SK-N-SH treated with all-trans-retinoic acid at 6 μM for 48 hours (cell line): ENCODE data around the gene ENOPH1.

ENCODE experiments used
- ATAC-seq: fragments of 200-7000 bp; cut with Tn5 transposase; 3 replicates; pipeline ENCODE4 v1.9.1; 2020; ENCODE audit warnings: mild to moderate bottlenecking, moderate library complexity
- ARNTL ChIP-seq: fragments of 450-650 bp; formaldehyde crosslinking; IDR thresholded peaks from 2 replicates; pipeline ENCODE4 v1.5.0; 2020; ENCODE audit warnings: low read depth, mild to moderate bottlenecking, moderate library complexity, borderline replicate concordance
- BACH2 ChIP-seq: fragments of 250-450 bp; sonication (Bioruptor Pico); IDR thresholded peaks from 2 replicates; pipeline ENCODE4 v1.9.0; 2021; ENCODE audit warnings: mild to moderate bottlenecking, borderline replicate concordance
- CSDC2 ChIP-seq: fragments of 250-450 bp; sonication (Bioruptor Pico); IDR thresholded peaks from 2 replicates; pipeline ENCODE4 v1.5.0; 2020; ENCODE audit warnings: mild to moderate bottlenecking, moderate library complexity
- ESRRG ChIP-seq: fragments of 250-450 bp; sonication (Bioruptor Pico); IDR thresholded peaks from 2 replicates; pipeline ENCODE4 v1.6.1; 2021; ENCODE audit warnings: mild to moderate bottlenecking
- GLIS3 ChIP-seq: fragments of 250-450 bp; sonication (Bioruptor Pico); IDR thresholded peaks from 2 replicates; pipeline ENCODE4 v1.5.0; 2020; ENCODE audit warnings: mild to moderate bottlenecking, moderate library complexity
- ISL1 ChIP-seq: fragments of 250-450 bp; sonication (Bioruptor Pico); IDR thresholded peaks from 2 replicates; pipeline ENCODE4 v2.1.2; 2022; ENCODE audit warnings: mild to moderate bottlenecking, moderate library complexity
- RARB ChIP-seq: fragments of 250-450 bp; sonication (Bioruptor Pico); IDR thresholded peaks from 2 replicates; pipeline ENCODE4 v1.8.0; 2021; ENCODE audit warnings: mild to moderate bottlenecking, moderate library complexity
- SNAI2 ChIP-seq: fragments of 250-450 bp; sonication (Bioruptor Pico); IDR thresholded peaks from 2 replicates; pipeline ENCODE4 v1.5.0; 2020; ENCODE audit warnings: mild to moderate bottlenecking, moderate library complexity
- TOX ChIP-seq: fragments of 250-450 bp; sonication (Bioruptor Pico); IDR thresholded peaks from 2 replicates; pipeline ENCODE4 v1.8.0; 2021; ENCODE audit warnings: mild to moderate bottlenecking, moderate library complexity, borderline replicate concordance
- ZFP30 ChIP-seq: fragments of 450-650 bp; formaldehyde crosslinking; IDR thresholded peaks from 2 replicates; pipeline ENCODE4 v1.5.0; 2022; ENCODE audit warnings: mild to moderate bottlenecking, moderate library complexity
- ZNF70 ChIP-seq: fragments of 450-650 bp; formaldehyde crosslinking; IDR thresholded peaks from 2 replicates; pipeline ENCODE4 v1.5.0; 2020; ENCODE audit warnings: mild to moderate bottlenecking, moderate library complexity
- ZNF8 ChIP-seq: fragments of 450-650 bp; formaldehyde crosslinking; IDR thresholded peaks from 2 replicates; pipeline ENCODE4 v1.5.0; 2020; ENCODE audit warnings: mild to moderate bottlenecking, moderate library complexity
- TF ChIP-seq, protein P1 (sequence below): fragments of 250-450 bp; sonication (Bioruptor Pico); IDR thresholded peaks from 2 replicates; pipeline ENCODE4 v1.5.1; 2021; ENCODE audit warnings: mild to moderate bottlenecking, moderate library complexity
- TF ChIP-seq, protein P2 (sequence below): fragments of 250-450 bp; sonication (Bioruptor Pico); IDR thresholded peaks from 2 replicates; pipeline ENCODE4 v1.5.1; 2020; ENCODE audit warnings: low read depth, mild to moderate bottlenecking, moderate library complexity
- TF ChIP-seq, protein P3 (sequence below): fragments of 250-450 bp; sonication (Bioruptor Pico); IDR thresholded peaks from 2 replicates; pipeline ENCODE4 v1.8.0; 2020; ENCODE audit warnings: mild to moderate bottlenecking, moderate library complexity, borderline replicate concordance
- TF ChIP-seq, protein P4 (sequence below): fragments of 250-450 bp; sonication (Bioruptor Pico); IDR thresholded peaks from 2 replicates; pipeline ENCODE4 v1.5.0; 2020; ENCODE audit warnings: mild to moderate bottlenecking, moderate library complexity

The ENOPH1 gene

DNA sequence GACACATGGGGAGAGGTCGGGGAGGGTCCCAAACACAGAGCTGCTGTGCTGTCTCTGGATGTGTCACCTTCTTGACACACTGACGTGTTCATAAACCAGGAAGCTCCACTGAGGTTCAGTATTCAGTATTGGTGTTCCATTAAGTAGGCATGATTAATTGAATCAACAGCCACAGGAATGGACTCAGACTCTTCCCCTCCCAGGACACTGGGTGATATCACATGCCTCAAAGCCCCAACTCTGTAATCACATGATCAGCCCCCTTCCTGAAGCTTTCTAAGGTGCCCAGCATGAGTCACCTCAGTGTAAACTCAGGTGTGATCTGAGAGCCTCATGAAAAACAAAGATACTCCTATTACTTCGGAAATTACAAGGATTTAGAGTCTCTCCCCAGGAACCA lies 35.5 kb upstream of the ENOPH1 start (continued):
- TF ChIP-seq, protein P1, sequence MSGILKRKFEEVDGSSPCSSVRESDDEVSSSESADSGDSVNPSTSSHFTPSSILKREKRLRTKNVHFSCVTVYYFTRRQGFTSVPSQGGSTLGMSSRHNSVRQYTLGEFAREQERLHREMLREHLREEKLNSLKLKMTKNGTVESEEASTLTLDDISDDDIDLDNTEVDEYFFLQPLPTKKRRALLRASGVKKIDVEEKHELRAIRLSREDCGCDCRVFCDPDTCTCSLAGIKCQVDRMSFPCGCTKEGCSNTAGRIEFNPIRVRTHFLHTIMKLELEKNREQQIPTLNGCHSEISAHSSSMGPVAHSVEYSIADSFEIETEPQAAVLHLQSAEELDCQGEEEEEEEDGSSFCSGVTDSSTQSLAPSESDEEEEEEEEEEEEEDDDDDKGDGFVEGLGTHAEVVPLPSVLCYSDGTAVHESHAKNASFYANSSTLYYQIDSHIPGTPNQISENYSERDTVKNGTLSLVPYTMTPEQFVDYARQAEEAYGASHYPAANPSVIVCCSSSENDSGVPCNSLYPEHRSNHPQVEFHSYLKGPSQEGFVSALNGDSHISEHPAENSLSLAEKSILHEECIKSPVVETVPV (CRISPR knock-in tag): no peak
- TF ChIP-seq ARNTL: no peak

DNA sequence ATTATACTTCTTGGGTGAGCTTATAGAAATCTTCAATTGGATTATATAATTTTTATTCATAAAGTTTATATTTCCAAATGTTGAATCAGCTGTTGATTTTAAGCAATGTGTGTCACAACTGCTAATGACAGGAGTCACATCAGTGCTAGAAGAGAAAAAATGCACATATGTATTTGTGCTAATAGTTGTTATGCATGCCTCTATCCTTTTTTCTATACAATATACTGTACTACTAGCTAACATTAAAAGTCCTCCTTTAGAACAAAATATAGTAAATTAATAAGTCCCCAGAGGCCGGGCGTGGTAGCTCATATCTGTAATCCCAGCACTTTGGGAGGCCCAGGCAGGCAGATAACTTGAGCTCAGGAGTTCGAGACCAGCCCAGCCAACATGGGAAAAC lies 32.9 kb upstream of the ENOPH1 start:
- ATAC-seq: no peak
- TF ChIP-seq BACH2 (CRISPR knock-in tag) (no peak), ZNF8 (CRISPR knock-in tag) (no peak), ISL1 (CRISPR knock-in tag) (no peak), TOX (no peak), RARB (CRISPR knock-in tag) (no peak), SNAI2 (CRISPR knock-in tag) (no peak), CSDC2 (CRISPR knock-in tag) (no peak)
- TF ChIP-seq, protein P2, sequence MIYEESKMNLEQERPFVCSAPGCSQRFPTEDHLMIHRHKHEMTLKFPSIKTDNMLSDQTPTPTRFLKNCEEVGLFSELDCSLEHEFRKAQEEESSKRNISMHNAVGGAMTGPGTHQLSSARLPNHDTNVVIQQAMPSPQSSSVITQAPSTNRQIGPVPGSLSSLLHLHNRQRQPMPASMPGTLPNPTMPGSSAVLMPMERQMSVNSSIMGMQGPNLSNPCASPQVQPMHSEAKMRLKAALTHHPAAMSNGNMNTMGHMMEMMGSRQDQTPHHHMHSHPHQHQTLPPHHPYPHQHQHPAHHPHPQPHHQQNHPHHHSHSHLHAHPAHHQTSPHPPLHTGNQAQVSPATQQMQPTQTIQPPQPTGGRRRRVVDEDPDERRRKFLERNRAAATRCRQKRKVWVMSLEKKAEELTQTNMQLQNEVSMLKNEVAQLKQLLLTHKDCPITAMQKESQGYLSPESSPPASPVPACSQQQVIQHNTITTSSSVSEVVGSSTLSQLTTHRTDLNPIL (CRISPR knock-in tag): no peak
- TF ChIP-seq, protein P3, sequence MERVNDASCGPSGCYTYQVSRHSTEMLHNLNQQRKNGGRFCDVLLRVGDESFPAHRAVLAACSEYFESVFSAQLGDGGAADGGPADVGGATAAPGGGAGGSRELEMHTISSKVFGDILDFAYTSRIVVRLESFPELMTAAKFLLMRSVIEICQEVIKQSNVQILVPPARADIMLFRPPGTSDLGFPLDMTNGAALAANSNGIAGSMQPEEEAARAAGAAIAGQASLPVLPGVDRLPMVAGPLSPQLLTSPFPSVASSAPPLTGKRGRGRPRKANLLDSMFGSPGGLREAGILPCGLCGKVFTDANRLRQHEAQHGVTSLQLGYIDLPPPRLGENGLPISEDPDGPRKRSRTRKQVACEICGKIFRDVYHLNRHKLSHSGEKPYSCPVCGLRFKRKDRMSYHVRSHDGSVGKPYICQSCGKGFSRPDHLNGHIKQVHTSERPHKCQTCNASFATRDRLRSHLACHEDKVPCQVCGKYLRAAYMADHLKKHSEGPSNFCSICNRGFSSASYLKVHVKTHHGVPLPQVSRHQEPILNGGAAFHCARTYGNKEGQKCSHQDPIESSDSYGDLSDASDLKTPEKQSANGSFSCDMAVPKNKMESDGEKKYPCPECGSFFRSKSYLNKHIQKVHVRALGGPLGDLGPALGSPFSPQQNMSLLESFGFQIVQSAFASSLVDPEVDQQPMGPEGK (CRISPR knock-in tag): no peak
- TF ChIP-seq, protein P4, sequence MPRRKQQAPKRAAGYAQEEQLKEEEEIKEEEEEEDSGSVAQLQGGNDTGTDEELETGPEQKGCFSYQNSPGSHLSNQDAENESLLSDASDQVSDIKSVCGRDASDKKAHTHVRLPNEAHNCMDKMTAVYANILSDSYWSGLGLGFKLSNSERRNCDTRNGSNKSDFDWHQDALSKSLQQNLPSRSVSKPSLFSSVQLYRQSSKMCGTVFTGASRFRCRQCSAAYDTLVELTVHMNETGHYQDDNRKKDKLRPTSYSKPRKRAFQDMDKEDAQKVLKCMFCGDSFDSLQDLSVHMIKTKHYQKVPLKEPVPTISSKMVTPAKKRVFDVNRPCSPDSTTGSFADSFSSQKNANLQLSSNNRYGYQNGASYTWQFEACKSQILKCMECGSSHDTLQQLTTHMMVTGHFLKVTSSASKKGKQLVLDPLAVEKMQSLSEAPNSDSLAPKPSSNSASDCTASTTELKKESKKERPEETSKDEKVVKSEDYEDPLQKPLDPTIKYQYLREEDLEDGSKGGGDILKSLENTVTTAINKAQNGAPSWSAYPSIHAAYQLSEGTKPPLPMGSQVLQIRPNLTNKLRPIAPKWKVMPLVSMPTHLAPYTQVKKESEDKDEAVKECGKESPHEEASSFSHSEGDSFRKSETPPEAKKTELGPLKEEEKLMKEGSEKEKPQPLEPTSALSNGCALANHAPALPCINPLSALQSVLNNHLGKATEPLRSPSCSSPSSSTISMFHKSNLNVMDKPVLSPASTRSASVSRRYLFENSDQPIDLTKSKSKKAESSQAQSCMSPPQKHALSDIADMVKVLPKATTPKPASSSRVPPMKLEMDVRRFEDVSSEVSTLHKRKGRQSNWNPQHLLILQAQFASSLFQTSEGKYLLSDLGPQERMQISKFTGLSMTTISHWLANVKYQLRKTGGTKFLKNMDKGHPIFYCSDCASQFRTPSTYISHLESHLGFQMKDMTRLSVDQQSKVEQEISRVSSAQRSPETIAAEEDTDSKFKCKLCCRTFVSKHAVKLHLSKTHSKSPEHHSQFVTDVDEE (CRISPR knock-in tag): no peak

DNA sequence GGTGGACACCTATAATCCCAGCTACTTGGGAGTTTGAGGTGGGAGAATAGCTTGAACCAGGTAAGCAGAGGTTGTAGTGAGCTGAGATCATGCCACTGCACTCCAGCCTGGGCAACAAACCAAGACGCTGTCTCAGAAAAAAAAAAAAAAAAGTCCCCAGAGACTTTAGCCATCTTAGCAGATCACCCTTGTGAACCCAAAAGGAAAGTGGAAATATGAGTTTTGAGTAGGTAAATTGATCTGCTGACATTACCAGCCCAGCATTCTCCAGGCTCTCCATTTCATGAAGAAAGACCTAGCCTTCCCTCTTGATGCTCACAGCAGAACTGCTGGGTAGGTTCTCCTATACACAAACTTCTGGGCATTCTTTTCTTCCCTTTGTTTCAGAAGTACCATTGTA lies 32.1 kb upstream of the ENOPH1 start:
- no peak for ATAC-seq
- no peak for TF ChIP-seq ESRRG (CRISPR knock-in tag)
- no peak for TF ChIP-seq ZNF70 (CRISPR knock-in tag)
- TF ChIP-seq, protein P3 (CRISPR knock-in tag): no peak
- TF ChIP-seq, protein P4 (CRISPR knock-in tag): no peak
- no peak for TF ChIP-seq CSDC2 (CRISPR knock-in tag)

DNA sequence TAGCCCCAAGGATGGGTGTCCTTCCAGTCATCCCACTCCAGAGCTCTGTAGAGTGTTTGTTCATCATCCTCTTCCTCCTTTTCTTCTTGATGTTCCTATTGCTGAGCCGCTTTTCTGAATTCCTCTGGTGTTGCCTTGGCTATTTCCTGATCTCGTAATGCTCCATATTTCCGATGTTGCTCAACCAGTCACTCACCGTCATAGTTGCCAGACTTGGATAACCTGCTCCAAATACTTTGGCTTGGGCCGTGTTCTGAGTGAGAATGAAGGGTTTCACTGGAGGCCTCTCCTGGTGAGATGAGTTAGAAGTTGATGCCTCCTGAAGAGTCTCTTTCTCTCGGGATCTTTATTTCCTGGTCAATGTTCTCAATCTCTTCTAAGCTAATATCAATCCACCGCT lies 28.8 kb upstream of the ENOPH1 start:
- ATAC-seq: no peak
- TF ChIP-seq, protein P1 (CRISPR knock-in tag): no peak
- no peak for TF ChIP-seq ESRRG (CRISPR knock-in tag)
- no peak for TF ChIP-seq ARNTL
- TF ChIP-seq ZNF70 (CRISPR knock-in tag): no peak
- no peak for TF ChIP-seq CSDC2 (CRISPR knock-in tag)
- TF ChIP-seq ZNF8 (CRISPR knock-in tag): no peak
- TF ChIP-seq TOX: no peak
- TF ChIP-seq GLIS3 (CRISPR knock-in tag): no peak
- no peak for TF ChIP-seq RARB (CRISPR knock-in tag)
- TF ChIP-seq ZFP30: no peak
- TF ChIP-seq, protein P2 (CRISPR knock-in tag): no peak
- TF ChIP-seq, protein P3 (CRISPR knock-in tag): no peak
- TF ChIP-seq ISL1 (CRISPR knock-in tag): no peak
